GM21381 (cell line): Measurements from ENCODE around the gene APPBP2.
A peak's percentile ranks its signal among the peaks of the same experiment; 100 is the strongest.
"Not testable (repeated sequence)": the region's sequence is repeated elsewhere in the genome, so short reads cannot be mapped to it uniquely, and the experiment has no call there.

Experiments used
- ATAC-seq: cut with Tn5 transposase; IDR thresholded peaks from one replicate; pipeline ENCODE4 v1.9.1; 2021; ENCODE audit warnings: mild to moderate bottlenecking, moderate library complexity; ENCODE audit not compliant: unreplicated experiment

APPBP2 gene

DNA sequence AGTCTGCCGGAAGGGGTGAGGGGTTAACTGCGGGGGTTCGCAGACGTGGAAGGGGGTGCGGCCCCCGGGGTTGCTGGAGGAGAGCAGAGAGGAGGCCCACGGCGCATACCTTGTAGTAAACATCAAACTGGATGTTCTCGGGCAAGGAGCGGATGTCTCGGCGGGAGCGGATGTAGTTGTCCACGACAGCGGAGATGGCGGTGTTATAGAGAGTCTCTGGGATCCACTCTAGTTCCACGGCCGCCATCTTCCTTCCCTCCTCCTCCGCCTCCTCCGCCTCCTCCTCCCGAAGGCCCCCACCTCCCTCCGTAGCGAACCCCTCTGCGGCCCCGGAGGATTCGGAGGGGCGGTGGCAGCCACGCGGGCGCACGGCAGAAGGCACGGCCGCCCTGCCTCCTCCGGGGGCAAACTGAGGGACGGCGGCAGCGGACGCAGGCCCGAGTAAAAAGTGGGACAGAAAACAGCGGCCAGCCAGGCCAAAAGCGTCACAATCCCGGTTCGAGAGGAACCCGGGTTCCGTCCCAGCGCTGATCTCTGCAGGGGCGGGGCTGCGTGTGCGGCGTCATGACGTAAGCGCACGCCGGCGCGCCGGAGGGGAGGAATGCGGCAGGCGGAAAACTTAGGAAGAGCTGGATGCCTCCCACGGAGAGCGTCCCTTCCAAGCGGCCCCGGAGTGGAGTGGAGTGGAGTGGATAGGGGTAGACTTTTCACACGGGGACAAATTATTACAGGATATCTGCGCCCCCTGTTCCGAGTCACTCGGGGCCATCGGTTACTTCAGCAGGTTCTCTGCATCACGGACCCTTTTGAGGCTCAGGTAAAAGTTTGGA is at the start of gene APPBP2:
TSS of gene APPBP2 (minus strand) at position 558 of the 830 bp plus-strand sequence. CDS start at position 247, 311 bp downstream.
- ATAC-seq = peak; percentile 88

GRCh38 chr17:60573236-60574051 is 47.4 kb upstream of the APPBP2 start:
- no peak for ATAC-seq

- no peak for ATAC-seq
These were observed 39.2 kb upstream of the APPBP2 start for GRCh38 chr17:60565233-60565632.

GRCh38 chr17:60563743-60564142 is 37.7 kb upstream of the APPBP2 start:
- ATAC-seq = no peak

DNA sequence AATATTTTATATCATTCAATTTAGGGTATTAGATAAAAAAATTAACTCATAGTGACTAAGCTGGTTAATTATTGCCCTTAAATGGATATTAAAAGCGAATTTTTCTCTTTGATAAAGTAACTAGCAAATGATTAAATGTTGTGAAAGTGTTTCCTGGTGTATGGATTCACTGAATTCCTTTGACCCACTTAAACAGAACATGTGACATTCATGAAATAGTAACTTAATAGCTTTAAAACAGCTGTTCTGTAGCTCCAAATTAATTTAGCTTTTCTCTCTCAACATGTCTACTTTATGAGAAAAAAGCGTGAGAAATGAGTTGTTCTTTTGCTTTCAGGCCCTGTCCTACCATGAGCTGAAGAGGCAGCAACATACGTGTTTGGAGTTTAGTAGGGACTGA is 36.4 kb upstream of the APPBP2 start:
- no peak for ATAC-seq

GRCh38 chr17:60560860-60561257 is 34.8 kb upstream of the APPBP2 start:
- no peak for ATAC-seq

DNA sequence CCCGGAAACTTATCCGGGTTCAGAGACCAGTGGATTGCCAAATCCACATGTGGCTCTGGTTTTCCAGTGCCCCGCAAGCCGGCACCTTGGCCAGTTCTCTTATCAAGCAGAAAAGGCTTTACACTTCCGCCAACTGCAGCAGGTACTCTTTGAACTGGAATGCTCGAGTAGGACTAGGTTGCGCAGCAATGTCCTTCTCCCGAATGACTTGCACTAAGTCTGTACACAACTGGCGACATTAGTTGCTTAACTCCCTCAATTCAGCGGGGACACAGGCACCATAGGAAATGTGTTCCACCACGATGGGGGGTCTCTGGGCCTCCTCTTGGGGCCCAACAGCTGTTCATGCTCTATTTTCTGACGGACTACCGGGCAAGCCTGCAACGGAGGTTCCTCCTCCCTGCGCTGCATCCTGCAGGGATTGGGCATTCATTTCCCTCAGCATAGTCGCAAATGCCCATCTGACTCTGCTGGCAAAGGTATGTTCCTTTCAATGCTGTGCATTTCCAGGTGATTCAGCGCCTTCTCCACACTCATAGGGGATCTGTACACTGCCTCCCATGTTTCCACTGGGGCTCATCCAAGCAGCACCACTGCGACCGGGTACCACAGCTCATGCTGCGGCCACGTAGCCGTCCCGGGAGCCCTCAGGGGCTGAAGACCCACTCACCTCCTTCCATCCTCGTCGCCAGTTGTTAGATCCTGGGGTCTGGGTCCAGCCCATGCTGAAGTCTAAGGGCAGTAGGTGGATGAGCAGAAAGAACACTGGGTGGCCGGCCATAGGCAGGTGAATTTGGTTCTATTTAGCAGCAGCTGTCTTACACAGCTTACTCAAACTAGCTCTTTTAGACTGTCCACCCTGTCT is 34.2 kb upstream of the APPBP2 start:
- no peak for ATAC-seq

DNA sequence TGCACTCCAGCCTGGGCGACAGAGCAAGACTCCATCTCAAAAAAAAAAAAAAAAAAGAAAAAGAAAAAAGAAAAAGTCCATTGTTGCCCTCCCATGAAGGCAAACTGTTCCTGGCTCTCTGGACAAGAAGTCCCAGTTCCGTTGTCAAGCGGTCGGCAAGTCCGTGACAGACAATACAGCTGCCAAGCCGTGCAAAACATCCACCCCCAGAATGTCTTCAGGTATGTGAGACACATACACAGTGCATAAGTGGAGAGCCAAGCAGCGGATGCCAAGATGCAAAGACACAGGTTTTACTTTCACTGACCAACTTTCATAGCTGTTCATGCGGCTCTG is 33.6 kb upstream of the APPBP2 start:
- ATAC-seq = no peak

DNA sequence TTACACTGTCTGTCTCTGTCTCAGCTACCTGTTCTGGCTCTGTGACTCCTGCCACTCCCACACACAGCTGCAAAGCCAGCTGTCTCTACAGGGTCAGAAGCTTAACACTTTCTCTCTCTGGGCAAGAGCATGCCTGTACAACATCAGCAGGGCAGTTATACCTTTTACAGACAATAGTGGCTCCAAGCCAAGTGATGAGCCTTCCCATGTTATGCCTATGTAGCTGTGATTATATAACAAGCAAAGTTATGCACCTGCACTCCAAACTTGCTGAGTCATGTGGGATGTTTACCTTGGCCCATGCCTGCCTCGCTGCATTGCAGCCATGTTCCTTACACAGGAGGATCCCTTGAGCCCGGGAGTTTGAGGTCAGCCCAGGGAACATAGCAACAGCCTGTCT is 31.8 kb upstream of the APPBP2 start:
- no peak for ATAC-seq

DNA sequence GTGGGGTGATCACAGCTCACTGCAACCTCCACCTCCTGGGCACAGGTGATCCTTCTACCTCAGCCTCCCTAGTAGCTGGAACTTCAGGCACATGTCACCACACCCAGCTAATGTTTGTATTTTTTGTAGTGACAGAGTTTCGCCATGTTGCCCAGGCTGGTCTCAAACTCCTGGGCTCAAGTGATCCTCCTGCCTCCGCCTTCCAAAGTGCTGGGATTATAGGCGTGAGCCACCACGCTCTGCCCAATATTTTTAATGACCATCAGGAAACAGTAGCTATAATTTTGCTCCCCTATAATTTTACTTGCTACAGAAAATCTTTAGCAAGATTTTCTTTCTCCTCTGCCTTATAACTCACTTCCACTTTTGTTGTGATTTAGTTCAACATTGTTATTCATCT is 29.7 kb upstream of the APPBP2 start:
- no peak for ATAC-seq

DNA sequence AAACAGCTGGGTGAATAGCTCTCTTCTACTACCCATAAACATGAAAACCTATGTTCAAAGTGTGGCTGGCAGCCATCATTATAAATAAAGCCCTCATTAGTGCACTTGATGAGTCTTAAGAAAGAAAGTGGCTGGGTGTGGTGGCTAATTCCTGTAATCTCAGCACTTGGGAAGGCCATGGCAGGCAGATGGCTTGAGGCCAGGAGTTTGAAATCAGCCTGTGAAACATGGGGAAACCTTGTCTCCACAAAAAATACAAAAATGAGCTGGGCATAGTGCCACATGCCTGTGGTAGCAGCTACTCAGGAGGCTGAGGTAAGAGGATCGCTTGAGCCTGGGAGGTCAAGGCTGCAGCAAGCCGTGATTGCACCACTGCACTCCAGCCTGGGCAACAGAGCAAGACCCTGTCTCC is 28.3 kb upstream of the APPBP2 start:
- ATAC-seq = no peak

GRCh38 chr17:60552255-60552654 is 26.2 kb upstream of the APPBP2 start:
- not testable (repeated sequence) for ATAC-seq

DNA sequence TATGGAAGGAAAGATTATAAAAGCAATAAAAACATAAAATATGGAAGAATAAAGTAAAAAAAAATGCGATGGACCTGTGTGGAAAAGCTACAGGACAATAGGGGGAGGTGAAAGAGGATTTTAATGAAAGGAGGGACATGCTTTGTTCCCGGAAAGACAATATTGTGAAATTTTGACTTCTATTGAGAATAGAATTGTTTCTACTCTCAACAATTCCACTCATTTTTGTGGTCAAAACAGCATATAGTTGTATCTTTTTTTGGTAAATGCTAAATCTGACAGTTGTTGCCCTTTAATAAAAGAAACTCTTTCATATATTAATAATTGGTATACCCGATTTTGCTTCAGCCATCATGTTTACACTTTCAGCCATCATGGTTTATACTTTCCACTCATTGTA is 22.9 kb upstream of the APPBP2 start:
- no peak for ATAC-seq

DNA sequence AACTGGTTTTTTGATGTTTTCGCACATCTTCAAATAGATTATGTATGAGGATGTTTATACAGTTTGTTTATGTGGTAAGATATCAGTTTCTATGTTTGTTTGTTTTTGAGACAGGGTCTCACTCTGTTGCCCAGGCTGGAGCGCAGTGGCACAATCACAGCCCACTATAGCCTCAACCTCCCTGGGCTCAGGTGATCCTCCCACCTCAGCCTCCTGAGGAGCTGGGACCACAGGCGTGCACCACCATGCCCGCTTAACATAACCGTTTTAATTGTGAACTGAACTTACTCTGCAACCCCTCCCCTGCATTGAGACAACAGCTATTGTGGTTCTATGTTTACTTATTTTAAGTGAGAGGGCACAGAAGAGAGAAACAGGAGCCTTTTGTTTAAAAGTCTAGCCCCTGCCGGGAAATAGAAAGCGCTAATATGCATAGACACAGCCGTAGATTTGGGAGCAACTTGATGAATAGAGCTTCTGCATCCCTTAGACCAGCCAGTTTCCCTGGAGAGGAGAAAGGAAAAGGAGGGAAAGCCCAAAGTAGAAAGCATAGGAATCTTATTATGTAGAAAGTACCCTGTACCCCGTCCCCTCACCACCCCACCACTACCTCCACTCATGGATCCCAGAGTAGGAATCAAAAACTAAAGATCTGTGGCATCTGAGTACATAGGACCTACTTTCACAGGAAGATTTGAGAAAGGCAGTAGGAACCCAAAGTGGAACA is 19.6 kb upstream of the APPBP2 start:
- ATAC-seq = no peak

DNA sequence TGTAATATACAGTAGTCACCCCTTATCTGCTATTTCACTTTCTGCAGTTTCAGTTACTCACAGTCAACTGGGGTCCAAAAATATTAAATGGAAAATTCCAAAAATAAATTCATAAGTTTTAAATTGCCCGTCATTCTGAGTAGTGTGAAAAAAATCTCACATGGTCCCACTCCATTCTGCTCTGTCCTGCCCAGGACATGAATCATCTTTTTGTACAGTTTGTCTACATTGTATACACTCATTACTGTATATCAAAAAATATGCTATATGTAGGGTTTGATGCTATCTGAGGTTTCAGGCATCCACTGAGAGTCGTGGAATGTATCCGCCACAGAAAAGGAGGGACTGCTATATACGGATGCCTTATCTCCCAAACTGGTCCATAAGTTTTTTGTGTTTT is 16.0 kb upstream of the APPBP2 start:
- ATAC-seq = no peak

- ATAC-seq = no peak
These were observed 14.4 kb upstream of the APPBP2 start for GRCh38 chr17:60540460-60540859.

GRCh38 chr17:60539807-60540206 is 13.8 kb upstream of the APPBP2 start:
- ATAC-seq = no peak

DNA sequence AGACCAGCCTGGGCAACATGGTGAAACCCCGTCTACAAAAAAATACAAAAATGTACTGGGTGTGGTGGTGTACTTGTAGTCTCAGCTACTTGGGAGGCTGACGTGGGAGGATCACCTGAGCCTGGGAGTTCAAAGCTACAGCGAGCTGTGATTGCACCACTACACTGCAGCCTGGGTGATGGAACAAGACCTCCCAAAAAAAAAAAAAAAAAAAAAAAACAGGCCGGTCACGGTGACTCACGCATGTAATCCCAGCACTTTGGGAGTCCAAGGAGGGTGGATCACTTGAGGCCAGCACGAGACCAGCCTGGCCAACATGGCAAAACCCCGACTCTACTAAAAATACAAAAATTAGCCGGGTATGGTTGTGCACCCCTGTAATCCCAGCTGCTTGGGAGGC is 12.7 kb upstream of the APPBP2 start:
- no peak for ATAC-seq

DNA sequence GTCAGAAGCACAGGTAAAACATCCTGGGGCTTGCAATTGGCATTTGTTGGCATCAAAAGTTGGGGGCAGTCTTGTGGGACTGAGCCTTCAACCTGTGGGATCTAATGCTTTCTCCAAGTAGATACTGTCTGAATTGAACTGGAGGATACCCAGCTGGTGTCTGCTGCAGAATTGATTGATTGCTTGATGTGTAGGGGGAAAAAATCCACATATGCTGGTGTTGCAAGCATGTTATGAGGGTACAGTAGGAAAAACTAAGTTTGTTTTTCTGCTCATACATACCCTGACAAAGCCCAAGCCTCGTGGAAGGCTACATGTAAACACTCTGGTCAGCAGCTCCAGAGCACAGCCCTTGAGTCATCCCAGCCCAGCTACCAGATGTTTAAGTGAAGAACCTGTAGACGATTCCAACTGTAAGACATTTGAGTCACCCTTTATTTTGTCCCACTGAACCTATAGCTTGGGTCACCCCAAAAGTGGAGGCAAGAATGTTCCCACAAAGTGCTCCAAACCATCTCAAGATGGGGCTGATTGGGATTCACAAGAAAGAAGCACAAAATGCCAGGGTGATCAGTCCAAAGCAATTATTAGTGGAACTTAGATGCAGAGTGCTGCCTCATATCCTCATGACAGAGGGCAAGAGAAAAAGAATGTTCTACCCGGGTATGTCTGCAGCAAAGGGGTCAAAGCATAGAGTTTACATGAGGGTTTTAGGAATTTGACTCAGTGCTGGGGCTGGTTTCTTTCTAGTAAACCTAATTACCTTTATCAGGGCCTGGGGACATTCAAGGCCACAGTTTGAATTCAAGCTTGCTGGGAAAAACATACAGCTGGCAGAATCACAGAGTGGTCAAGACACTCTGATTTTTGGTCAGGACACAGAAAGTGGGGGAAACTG is 9.6 kb upstream of the APPBP2 start:
- ATAC-seq = no peak
